GM18909 (cell line): ENCODE measurements around the gene CEP170B.
"Not testable (repeated sequence)": the region's sequence is repeated elsewhere in the genome, so short reads cannot be mapped to it uniquely, and the experiment has no call there.

Experiments used
- ATAC-seq: cut with Tn5 transposase; IDR thresholded peaks from one replicate; pipeline ENCODE4 v1.9.1; 2021; ENCODE audit warnings: mild to moderate bottlenecking; ENCODE audit not compliant: unreplicated experiment, poor library complexity

The CEP170B gene

GRCh38 chr14:104865081-104865630 is at the start of gene CEP170B:
CEP170B (plus strand) TSS chr14:104865268; CDS start chr14:104868451, 3,183 bp downstream.
- no peak for ATAC-seq

GRCh38 chr14:104816616-104816884 is 48.5 kb upstream of the CEP170B start:
- no peak for ATAC-seq

GRCh38 chr14:104817930-104818713 is 46.9 kb upstream of the CEP170B start:
- ATAC-seq, result no peak

- ATAC-seq, result no peak
Observed at GRCh38 chr14:104818714-104819161, 46.3 kb upstream of the CEP170B start.

GRCh38 chr14:104819361-104819781 is 45.7 kb upstream of the CEP170B start:
- ATAC-seq, result no peak

GRCh38 chr14:104820669-104821228 is 44.3 kb upstream of the CEP170B start:
- no peak for ATAC-seq

- no peak for ATAC-seq
Observed at GRCh38 chr14:104821229-104821945, 43.7 kb upstream of the CEP170B start.

- ATAC-seq, result no peak
Observed at GRCh38 chr14:104821971-104822608, 43.0 kb upstream of the CEP170B start.

GRCh38 chr14:104822821-104823615 is 42.0 kb upstream of the CEP170B start:
- ATAC-seq, result no peak

GRCh38 chr14:104824353-104824997 is 40.6 kb upstream of the CEP170B start:
- no peak for ATAC-seq

- ATAC-seq, result peak; percentile 78
Observed at GRCh38 chr14:104826189-104826860, 38.7 kb upstream of the CEP170B start.

- no peak for ATAC-seq
Observed at GRCh38 chr14:104826861-104827176, 38.2 kb upstream of the CEP170B start.

GRCh38 chr14:104827177-104828055 is 37.7 kb upstream of the CEP170B start:
- no peak for ATAC-seq

GRCh38 chr14:104830781-104831180 is 34.3 kb upstream of the CEP170B start:
- ATAC-seq, result no peak

GRCh38 chr14:104836171-104836935 is 28.7 kb upstream of the CEP170B start:
- ATAC-seq, result not testable (repeated sequence)

GRCh38 chr14:104841730-104842129 is 23.3 kb upstream of the CEP170B start:
- ATAC-seq, result no peak

GRCh38 chr14:104843006-104843405 is 22.1 kb upstream of the CEP170B start:
- no peak for ATAC-seq
